HL-60 (cell line): ENCODE results near the gene PRDM16.

Experiments used
- CTCF ChIP-seq: IDR thresholded peaks from one replicate; pipeline ENCODE4 v1.5.1; 2011; ENCODE audit warnings: low read length, control low read depth, inconsistent platforms; ENCODE audit not compliant: insufficient read depth
- POLR2AphosphoS5 ChIP-seq: IDR thresholded peaks from 2 replicates; pipeline ENCODE4 v1.6.1; 2012; ENCODE audit warnings: low read depth
- TF ChIP-seq, protein P1 (sequence below): IDR thresholded peaks from 2 replicates; pipeline ENCODE4 v1.6.1; 2012; ENCODE audit warnings: low read depth; ENCODE audit not compliant: insufficient replicate concordance

GRCh38 chr1:3114131-3114744 lies 45.2 kb downstream of the PRDM16 start:
- TF ChIP-seq CTCF, result no peak
- TF ChIP-seq POLR2AphosphoS5, result no peak
- TF ChIP-seq, protein P1, sequence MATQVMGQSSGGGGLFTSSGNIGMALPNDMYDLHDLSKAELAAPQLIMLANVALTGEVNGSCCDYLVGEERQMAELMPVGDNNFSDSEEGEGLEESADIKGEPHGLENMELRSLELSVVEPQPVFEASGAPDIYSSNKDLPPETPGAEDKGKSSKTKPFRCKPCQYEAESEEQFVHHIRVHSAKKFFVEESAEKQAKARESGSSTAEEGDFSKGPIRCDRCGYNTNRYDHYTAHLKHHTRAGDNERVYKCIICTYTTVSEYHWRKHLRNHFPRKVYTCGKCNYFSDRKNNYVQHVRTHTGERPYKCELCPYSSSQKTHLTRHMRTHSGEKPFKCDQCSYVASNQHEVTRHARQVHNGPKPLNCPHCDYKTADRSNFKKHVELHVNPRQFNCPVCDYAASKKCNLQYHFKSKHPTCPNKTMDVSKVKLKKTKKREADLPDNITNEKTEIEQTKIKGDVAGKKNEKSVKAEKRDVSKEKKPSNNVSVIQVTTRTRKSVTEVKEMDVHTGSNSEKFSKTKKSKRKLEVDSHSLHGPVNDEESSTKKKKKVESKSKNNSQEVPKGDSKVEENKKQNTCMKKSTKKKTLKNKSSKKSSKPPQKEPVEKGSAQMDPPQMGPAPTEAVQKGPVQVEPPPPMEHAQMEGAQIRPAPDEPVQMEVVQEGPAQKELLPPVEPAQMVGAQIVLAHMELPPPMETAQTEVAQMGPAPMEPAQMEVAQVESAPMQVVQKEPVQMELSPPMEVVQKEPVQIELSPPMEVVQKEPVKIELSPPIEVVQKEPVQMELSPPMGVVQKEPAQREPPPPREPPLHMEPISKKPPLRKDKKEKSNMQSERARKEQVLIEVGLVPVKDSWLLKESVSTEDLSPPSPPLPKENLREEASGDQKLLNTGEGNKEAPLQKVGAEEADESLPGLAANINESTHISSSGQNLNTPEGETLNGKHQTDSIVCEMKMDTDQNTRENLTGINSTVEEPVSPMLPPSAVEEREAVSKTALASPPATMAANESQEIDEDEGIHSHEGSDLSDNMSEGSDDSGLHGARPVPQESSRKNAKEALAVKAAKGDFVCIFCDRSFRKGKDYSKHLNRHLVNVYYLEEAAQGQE, result no peak
